GM12892 (cell line): Measurements from ENCODE around the gene SUPT3H.
"Not testable (repeated sequence)": the region's sequence is repeated elsewhere in the genome, so short reads cannot be mapped to it uniquely, and the experiment has no call there.

Source experiments
- POLR2A ChIP-seq: IDR thresholded peaks from 2 replicates; pipeline ENCODE4 v1.6.1; 2011; ENCODE audit warnings: low read depth, low read length, control low read depth
- POLR2AphosphoS5 ChIP-seq: IDR thresholded peaks from 2 replicates; pipeline ENCODE4 v1.6.1; 2011; ENCODE audit warnings: low read depth, low read length, control low read depth

GRCh38 chr6:45294065-45294701 is 83.6 kb downstream of the SUPT3H start:
- not testable (repeated sequence) for TF ChIP-seq POLR2A, POLR2AphosphoS5
